Fibroblast of lung (primary cell): ENCODE data around the gene MRI1. TPM values are rescaled to one million over a fixed set of nuclear protein-coding genes. Genes with fewer than 3 reads are reported as not detected.
"Not testable (repeated sequence)": the region's sequence is repeated elsewhere in the genome, so short reads cannot be mapped to it uniquely, and the experiment has no call there.

Experiments used
- DNase-seq, 2 donors: peaks; one replicate each; pipeline versions ENCODE4 v3.0.0 to v3.0.0-alpha.2; 2010; ENCODE audit warnings: low read depth in 2 of 2
- H2AFZ ChIP-seq: 2 replicates; pipeline ENCODE4 v1.5.1; 2012; ENCODE audit warnings: low read length, control low read depth, inconsistent platforms
- H3K27ac ChIP-seq: 2 replicates; pipeline ENCODE4 v1.5.1; 2011; ENCODE audit warnings: low read length, control low read depth; ENCODE audit not compliant: insufficient read depth
- H3K27me3 ChIP-seq: 2 replicates; pipeline ENCODE4 v1.5.1; 2011; ENCODE audit warnings: mild to moderate bottlenecking, low read length; ENCODE audit not compliant: control insufficient read depth, insufficient read depth
- H3K36me3 ChIP-seq: 2 replicates; pipeline ENCODE4 v1.5.1; 2011; ENCODE audit warnings: low read length; ENCODE audit not compliant: control insufficient read depth, insufficient read depth
- H3K4me1 ChIP-seq: 2 replicates; pipeline ENCODE4 v1.5.1; 2011; ENCODE audit warnings: low read length; ENCODE audit not compliant: control insufficient read depth, insufficient read depth; ENCODE audit errors: extremely low read depth
- H3K4me2 ChIP-seq: 2 replicates; pipeline ENCODE4 v1.5.1; 2011; ENCODE audit warnings: low read length, control low read depth; ENCODE audit not compliant: insufficient read depth; ENCODE audit errors: extremely low read depth
- H3K4me3 ChIP-seq, 4 experiments: fragments of 200-600 bp in 1 of 4; sonication (generic) in 1 of 4; replicated peaks in 1 of 4; 2 replicates each; pipeline ENCODE4 v1.5.1; 2011 to 2016; ENCODE audit warnings: low read length in 4 of 4, low read depth in 3 of 4, mild to moderate bottlenecking in 3 of 4, control low read depth in 2 of 4, inconsistent platforms in 1 of 4, mixed read lengths in 1 of 4; ENCODE audit not compliant: insufficient read depth in 1 of 4; ENCODE audit errors: control extremely low read depth in 1 of 4
- H3K79me2 ChIP-seq: 2 replicates; pipeline ENCODE4 v1.5.1; 2012; ENCODE audit warnings: mild to moderate bottlenecking, low read length, inconsistent platforms; ENCODE audit not compliant: control insufficient read depth, insufficient read depth
- H3K9ac ChIP-seq: 2 replicates; pipeline ENCODE4 v1.5.1; 2011; ENCODE audit warnings: mild to moderate bottlenecking, low read length, control low read depth; ENCODE audit not compliant: insufficient read depth
- H3K9me3 ChIP-seq: 2 replicates; pipeline ENCODE4 v1.5.1; 2012; ENCODE audit warnings: low read depth, low read length; ENCODE audit not compliant: control insufficient read depth, insufficient read depth
- H4K20me1 ChIP-seq: 2 replicates; pipeline ENCODE4 v1.5.1; 2011; ENCODE audit warnings: low read length; ENCODE audit not compliant: control insufficient read depth, insufficient read depth; ENCODE audit errors: extremely low read depth
- EZH2 ChIP-seq: IDR thresholded peaks from 2 replicates; pipeline ENCODE4 v1.5.1; 2012; ENCODE audit warnings: low read length, control low read depth, mild to moderate bottlenecking; ENCODE audit errors: missing control alignments
- polyA plus RNA-seq, 2 donors: library from polyadenylated mRNA; depleted of rRNA in 1 of 2; stranded (reverse) in 1 of 2; unstranded in 1 of 2; fragments of >200 nt; gene quantifications; 2 replicates each; pipeline ENCODE4 v1.2.1, GENCODE V29; 2011 to 2012; ENCODE audit warnings: missing spikeins in 1 of 2
- total RNA-seq: library from RNA; depleted of rRNA; stranded (reverse); fragments of >200 nt; gene quantifications from 2 replicates; pipeline ENCODE4 v1.2.1, GENCODE V29; 2014
- TF ChIP-seq, protein P1 (sequence below), 2 donors: IDR thresholded peaks in 1 of 2; conservative IDR thresholded peaks in 1 of 2; 1 replicate in 1 of 2; 2 replicates in 1 of 2; pipeline ENCODE4 v1.5.1; 2011 to 2012; ENCODE audit warnings: low read length in 2 of 2, control low read depth in 1 of 2, inconsistent platforms in 1 of 2, low read depth in 1 of 2, mild to moderate bottlenecking in 1 of 2

Gene MRI1
- total and polyA plus RNA-seq, 2 donors (not counting 1 experiment from before 2014, with no cell fraction given) = 17.1 to 17.7 TPM

DNA sequence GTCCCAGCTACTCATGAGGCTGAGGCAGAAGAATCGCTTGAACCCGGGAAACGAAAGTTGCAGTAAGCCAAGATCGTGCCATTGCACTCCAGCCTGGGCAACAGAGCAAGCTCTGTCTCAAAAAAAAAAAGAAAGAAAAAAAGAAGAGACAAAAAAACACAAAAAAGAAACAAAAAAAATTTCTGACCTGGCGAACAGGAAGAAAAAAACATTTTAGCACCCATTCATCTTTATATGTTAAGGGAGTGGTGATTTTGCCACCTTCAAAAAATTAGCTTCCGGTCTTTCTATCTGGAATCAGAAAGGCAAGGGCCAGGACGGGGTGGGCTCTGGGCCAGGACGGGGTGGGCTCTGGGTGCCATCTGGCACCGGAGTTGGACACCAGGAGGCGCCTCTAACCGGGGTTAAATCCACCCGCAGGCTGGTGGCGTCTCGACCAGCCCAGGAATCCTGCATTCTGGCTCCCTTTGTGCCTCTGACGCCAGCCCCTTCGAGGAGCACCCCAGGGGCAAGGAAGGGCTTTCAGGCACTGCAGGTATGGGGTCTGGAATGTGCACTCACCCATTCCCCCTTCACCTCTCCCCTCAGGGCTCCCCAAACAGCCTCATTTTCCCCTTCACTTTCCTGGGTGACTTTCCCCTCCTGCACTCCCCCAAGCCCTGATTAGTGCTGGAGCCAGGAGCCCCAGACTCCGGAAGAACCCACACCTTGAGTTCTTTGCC lies 20.6 kb downstream of the MRI1 start:
- Histone ChIP-seq H3K27me3 (no peaks in the 10 kb centered on the region), H3K9ac (no peak overlapping the region), H3K36me3 (no peaks in the 10 kb centered on the region), H3K9me3 (no peaks in the 10 kb centered on the region), H3K4me3 (no peak overlapping the region), H2AFZ (peak overlapping the region; percentile 70), H3K4me1 (peaks cover 24% of the 10 kb centered on the region), H3K79me2 (no peaks in the 10 kb centered on the region), H3K27ac (peak overlapping the region; percentile 23), H4K20me1 (no peaks in the 10 kb centered on the region), H3K4me2 (peak overlapping the region; percentile 59)
- no peak for TF ChIP-seq EZH2
- TF ChIP-seq, protein P1, sequence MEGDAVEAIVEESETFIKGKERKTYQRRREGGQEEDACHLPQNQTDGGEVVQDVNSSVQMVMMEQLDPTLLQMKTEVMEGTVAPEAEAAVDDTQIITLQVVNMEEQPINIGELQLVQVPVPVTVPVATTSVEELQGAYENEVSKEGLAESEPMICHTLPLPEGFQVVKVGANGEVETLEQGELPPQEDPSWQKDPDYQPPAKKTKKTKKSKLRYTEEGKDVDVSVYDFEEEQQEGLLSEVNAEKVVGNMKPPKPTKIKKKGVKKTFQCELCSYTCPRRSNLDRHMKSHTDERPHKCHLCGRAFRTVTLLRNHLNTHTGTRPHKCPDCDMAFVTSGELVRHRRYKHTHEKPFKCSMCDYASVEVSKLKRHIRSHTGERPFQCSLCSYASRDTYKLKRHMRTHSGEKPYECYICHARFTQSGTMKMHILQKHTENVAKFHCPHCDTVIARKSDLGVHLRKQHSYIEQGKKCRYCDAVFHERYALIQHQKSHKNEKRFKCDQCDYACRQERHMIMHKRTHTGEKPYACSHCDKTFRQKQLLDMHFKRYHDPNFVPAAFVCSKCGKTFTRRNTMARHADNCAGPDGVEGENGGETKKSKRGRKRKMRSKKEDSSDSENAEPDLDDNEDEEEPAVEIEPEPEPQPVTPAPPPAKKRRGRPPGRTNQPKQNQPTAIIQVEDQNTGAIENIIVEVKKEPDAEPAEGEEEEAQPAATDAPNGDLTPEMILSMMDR (conservative IDR thresholded peaks at IDR 0.05 in 1 of 2, IDR thresholded peaks at IDR 0.05 in 1 of 2; ENCODE audit: low read depth in 1 of 2, low read length in 2 of 2) = peak; percentile 53 to 60
- DNase-seq = peak; percentile 67 to 70

DNA sequence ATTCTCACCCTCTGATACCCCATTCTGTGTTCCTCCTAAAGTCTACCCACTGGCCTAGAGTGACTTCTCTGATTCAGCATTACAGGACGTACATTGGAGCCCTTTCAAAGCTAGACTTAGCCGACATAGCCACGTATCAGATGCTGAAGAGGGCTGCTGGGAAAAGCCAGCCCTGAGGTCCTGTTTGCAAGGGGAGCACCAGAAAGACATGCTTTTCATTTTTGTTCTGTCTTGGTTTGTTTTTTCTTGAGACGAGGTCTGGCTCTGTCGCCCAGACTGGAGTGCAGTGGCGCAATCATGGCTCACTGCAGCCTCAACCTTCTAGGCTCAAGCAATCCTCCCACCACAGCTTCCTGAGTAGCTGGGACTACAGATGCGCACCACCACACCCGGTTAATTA lies 24.7 kb downstream of the MRI1 start:
- Histone ChIP-seq H3K4me2 (peak overlapping the region; percentile 8), H3K27ac (peak overlapping the region; percentile 89), H4K20me1 (no peaks in the 10 kb centered on the region), H3K27me3 (no peaks in the 10 kb centered on the region), H3K79me2 (no peaks in the 10 kb centered on the region), H2AFZ (peak overlapping the region; percentile 39), H3K36me3 (no peaks in the 10 kb centered on the region), H3K4me1 (peaks cover 22% of the 10 kb centered on the region), H3K9me3 (no peaks in the 10 kb centered on the region), H3K4me3 (no peak overlapping the region), H3K9ac (no peak overlapping the region)
- no peak for TF ChIP-seq EZH2
- TF ChIP-seq, protein P1 (conservative IDR thresholded peaks at IDR 0.05 in 1 of 2, IDR thresholded peaks at IDR 0.05 in 1 of 2; ENCODE audit: low read depth in 1 of 2, low read length in 2 of 2) = no peak
- peak; percentile 63 to 93 for DNase-seq

DNA sequence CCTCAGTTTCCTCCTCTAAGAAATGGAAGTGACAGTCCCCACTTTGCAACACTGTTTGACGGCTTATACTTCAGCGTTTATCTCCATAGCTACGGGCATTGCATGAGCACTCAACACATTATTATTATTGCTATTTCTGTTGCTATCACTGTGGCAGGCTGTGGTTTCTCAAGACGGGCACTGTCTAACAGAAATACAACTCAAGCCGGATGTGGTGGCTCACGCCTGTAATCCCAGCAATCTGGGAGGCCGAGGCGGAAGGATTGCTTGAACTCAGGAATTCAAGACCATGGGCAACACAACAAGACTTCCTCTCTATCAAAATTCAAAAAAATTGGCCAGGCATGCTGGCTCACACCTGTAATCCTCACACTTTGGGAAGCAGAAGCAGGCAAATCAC lies 26.0 kb downstream of the MRI1 start:
- no peak overlapping the region for H3K4me3 ChIP-seq
- H3K4me1 ChIP-seq = peaks cover 20% of the 10 kb centered on the region
- H3K36me3 ChIP-seq = no peaks in the 10 kb centered on the region
- H3K4me2 ChIP-seq = no peak overlapping the region
- H3K27me3 ChIP-seq = no peaks in the 10 kb centered on the region
- H4K20me1 ChIP-seq = no peaks in the 10 kb centered on the region
- no peaks in the 10 kb centered on the region for H3K79me2 ChIP-seq
- DNase-seq = peak in 1 of 2 donors; percentile 68
- H3K27ac ChIP-seq = no peak overlapping the region
- no peaks in the 10 kb centered on the region for H3K9me3 ChIP-seq
- H2AFZ ChIP-seq = no peak overlapping the region
- H3K9ac ChIP-seq = peak overlapping the region; percentile 16
- no peak for TF ChIP-seq EZH2
- TF ChIP-seq, protein P1 (conservative IDR thresholded peaks at IDR 0.05 in 1 of 2, IDR thresholded peaks at IDR 0.05 in 1 of 2; ENCODE audit: low read depth in 1 of 2, low read length in 2 of 2) = no peak

DNA sequence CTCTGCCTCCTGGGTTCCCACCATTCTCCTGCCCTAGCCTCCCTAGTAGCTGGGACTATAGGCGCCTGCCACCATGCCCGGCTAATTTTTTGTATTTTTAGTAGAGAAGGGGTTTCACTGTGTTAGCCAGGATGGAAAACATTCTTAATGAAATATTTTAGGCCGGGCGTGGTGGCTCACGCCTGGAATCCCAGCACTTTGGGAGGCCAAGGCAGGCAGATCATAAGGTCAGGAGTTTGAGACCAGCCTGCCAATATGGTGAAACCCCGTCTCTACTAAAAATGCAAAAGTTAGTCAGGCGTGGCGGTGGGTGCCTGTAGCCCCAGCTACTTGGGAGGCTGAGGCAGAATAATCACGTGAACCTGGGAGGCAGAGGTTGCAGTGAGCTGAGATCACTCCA lies 29.0 kb downstream of the MRI1 start:
- DNase-seq, H4K20me1 ChIP-seq, H3K9ac ChIP-seq, H3K4me3 ChIP-seq, H3K79me2 ChIP-seq, H2AFZ ChIP-seq, H3K27me3 ChIP-seq, H3K4me2 ChIP-seq, H3K36me3 ChIP-seq, H3K27ac ChIP-seq, H3K9me3 ChIP-seq: not testable (repeated sequence)
- peaks cover 19% of the 10 kb centered on the region for H3K4me1 ChIP-seq
